NK-92 (cell line): Measurements from ENCODE around the gene ZNF471.

ENCODE experiments used
- DNase-seq: peaks from one replicate; lab custom pipeline; 2025; ENCODE audit not compliant: unreplicated experiment; lab: John Stamatoyannopoulos, UW

Gene ZNF471

GRCh38 chr19:56572589-56572988 lies 64.9 kb downstream of the ZNF471 start:
- no peak for DNase-seq

GRCh38 chr19:56573914-56574313 lies 66.3 kb downstream of the ZNF471 start:
- DNase-seq = no peak

- no peak for DNase-seq
Observed at GRCh38 chr19:56577719-56578602, 70.3 kb downstream of the ZNF471 start.
